ENCODE measurements around the gene AGER. TPM values are rescaled to one million over a fixed set of nuclear protein-coding genes. Genes with fewer than 3 reads are reported as not detected.

The AGER gene
- total RNA-seq, 1 donor from 2014 or later, result 20.2 TPM

- peak within 1 kb of the TSS; percentile 86 for H3K27ac Mint-ChIP-seq
- peak; percentile 55 for DNase-seq (ENCODE audit: low spot score)
- intact Hi-C loops (cut with micrococcal nuclease), result loop anchor here (1.0 kb wide), 6 partner anchors 22 to 106 kb away; partner anchors contain the start of genes AGPAT1 and FKBPL
- peak within 1 kb of the TSS; percentile 99 for H3K4me3 Mint-ChIP-seq
- H3K27me3 Mint-ChIP-seq (ENCODE audit: insufficient read depth), result peaks cover 36% of the 10 kb centered on the region
- peaks cover 40% of the 10 kb centered on the region for H3K4me1 Mint-ChIP-seq (ENCODE audit: low read depth)
- no peaks in the 10 kb centered on the region for H3K9me3 Mint-ChIP-seq
- H3K36me3 Mint-ChIP-seq (ENCODE audit: low read depth), result peaks cover 19% of the 10 kb centered on the region
These were observed 30.2 kb downstream of the AGER start, which contains the start of gene PPT2 for GRCh38 chr6:32153564-32154513. PPT2 (plus strand) TSS chr6:32154141; CDS start chr6:32154595, 454 bp downstream.

DNA sequence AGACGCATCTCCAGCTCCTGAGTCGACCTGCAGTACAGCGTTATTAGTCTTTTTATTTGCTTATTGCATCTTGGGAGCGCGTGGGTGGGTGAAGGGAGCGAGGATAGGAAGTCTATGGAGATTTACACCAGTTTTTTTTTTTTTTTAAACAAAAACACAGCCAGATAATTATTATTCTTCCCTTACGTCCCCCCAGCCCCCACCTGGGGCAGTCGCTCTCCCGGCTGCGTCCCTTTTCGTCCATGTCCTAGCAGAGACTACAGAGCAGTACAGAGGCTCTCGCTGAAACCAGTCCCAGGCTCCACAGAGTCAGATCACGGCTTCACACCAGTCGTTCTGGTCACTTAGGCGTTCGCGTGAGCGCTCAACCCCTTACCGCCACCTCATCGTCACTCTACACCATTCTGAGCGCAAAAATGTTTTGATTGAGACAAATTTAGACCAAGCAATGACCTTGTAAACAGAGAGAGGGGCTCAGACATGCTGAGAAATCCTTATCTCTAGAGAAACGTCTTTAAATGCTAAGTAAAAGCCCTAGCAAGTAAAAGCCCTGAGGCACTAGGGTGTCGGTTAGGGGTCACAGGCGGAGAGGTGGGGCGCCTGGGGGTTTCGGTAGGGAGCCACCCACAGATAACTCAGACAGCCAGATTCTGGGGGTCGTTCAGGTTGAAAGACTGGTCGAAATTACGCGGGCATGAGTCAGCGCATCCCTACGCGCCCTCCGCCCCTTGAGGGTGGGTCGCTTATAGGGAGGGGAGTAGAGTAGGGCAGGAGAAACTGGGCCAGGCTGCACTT, 31.1 kb downstream of the AGER start:
- Mint-ChIP-seq H3K4me3 (peak overlapping the region; percentile 69), H3K36me3 (ENCODE audit: low read depth) (peaks cover 13% of the 10 kb centered on the region), H3K4me1 (ENCODE audit: low read depth) (peaks cover 49% of the 10 kb centered on the region), H3K27ac (peak overlapping the region; percentile 67), H3K27me3 (ENCODE audit: insufficient read depth) (peaks cover 43% of the 10 kb centered on the region), H3K9me3 (no peaks in the 10 kb centered on the region)
- DNase-seq (ENCODE audit: low spot score), result no peak
- intact Hi-C loops (cut with micrococcal nuclease), result no loop called here

- Mint-ChIP-seq H3K27me3 (ENCODE audit: insufficient read depth) (peaks cover 46% of the 10 kb centered on the region), H3K4me3 (peak within 1 kb of the TSS; percentile 69)
- intact Hi-C loops (cut with micrococcal nuclease), result no loop called here
These were observed 31.9 kb downstream of the AGER start, which contains the start of gene PRRT1 for GRCh38 chr6:32151863-32152768. PRRT1 (minus strand) TSS chr6:32151939; CDS start chr6:32151827, 112 bp downstream.

GRCh38 chr6:32151181-32151862, 32.7 kb downstream of the AGER start:
- H3K27ac Mint-ChIP-seq, result no peak overlapping the region
- no peak for DNase-seq (ENCODE audit: low spot score)
- H3K27me3 Mint-ChIP-seq (ENCODE audit: insufficient read depth), result peaks cover 52% of the 10 kb centered on the region
- intact Hi-C loops (cut with micrococcal nuclease), result no loop called here
- peaks cover 55% of the 10 kb centered on the region for H3K4me1 Mint-ChIP-seq (ENCODE audit: low read depth)
- peaks cover 6% of the 10 kb centered on the region for H3K36me3 Mint-ChIP-seq (ENCODE audit: low read depth)
- peak overlapping the region; percentile 34 for H3K4me3 Mint-ChIP-seq
- H3K9me3 Mint-ChIP-seq, result no peaks in the 10 kb centered on the region

More at GRCh38 chr6:32151863-32152768, 31.9 kb downstream of the AGER start, which contains the start of gene PRRT1:
- no peaks in the 10 kb centered on the region for H3K9me3 Mint-ChIP-seq
- H3K36me3 Mint-ChIP-seq (ENCODE audit: low read depth), result peaks cover 6% of the 10 kb centered on the region
- H3K4me1 Mint-ChIP-seq (ENCODE audit: low read depth), result peaks cover 55% of the 10 kb centered on the region
- no peak for DNase-seq (ENCODE audit: low spot score)
- H3K27ac Mint-ChIP-seq, result peak within 1 kb of the TSS; percentile 40

DNA sequence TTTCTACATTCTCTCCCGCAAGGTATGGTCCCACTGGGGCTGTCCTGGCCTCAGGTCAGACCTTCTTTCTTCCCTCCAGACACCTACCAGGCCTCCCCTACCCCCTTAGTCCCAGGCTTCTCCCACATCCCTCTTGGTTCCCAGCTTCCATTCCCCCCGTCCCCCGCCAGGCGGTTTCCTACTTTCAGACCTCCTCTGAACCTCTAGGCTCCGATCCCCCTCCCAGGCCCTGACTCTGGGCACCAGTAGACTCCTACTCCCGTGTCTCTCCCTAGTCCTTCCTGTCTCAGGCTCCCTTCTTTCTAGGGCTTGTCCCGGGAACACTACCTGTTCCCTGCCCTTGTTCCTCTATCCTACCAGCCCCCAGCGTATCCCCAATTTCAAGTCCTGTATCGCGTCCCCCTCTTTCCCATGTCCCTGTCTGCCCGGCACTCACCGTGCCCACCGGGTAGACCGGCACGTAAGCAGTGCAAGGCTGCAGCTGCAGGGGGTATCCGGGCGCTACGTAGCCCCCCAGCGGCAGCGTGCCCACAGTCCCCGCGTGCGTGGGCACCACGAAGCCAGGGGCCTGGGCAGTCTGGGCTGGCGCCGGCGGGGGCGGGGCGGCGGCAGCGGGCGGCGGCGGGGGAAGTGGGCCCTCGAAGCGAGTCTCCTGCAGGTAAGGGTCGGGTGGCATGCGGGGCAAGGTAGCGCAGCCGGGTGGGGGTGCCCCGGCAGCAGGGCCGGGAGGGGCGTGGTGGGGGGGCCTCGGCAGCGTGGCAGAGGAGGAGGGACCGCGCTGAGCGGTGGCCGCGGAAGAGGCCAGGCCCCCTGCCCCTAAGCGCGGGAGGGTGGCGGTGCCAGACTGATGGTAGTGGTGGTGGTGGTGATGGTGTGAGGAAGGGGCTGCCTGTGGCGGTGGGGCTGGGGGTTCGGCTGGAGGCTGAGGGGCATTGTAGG, 33.9 kb downstream of the AGER start:
- intact Hi-C loops (cut with micrococcal nuclease), result no loop called here
- peak overlapping the region; percentile 30 for H3K27ac Mint-ChIP-seq
- no peaks in the 10 kb centered on the region for H3K9me3 Mint-ChIP-seq
- H3K4me3 Mint-ChIP-seq, result peak overlapping the region; percentile 28
- H3K4me1 Mint-ChIP-seq (ENCODE audit: low read depth), result peaks cover 51% of the 10 kb centered on the region
- peaks cover 4% of the 10 kb centered on the region for H3K36me3 Mint-ChIP-seq (ENCODE audit: low read depth)
- DNase-seq (ENCODE audit: low spot score), result no peak
- H3K27me3 Mint-ChIP-seq (ENCODE audit: insufficient read depth), result peaks cover 60% of the 10 kb centered on the region

DNA sequence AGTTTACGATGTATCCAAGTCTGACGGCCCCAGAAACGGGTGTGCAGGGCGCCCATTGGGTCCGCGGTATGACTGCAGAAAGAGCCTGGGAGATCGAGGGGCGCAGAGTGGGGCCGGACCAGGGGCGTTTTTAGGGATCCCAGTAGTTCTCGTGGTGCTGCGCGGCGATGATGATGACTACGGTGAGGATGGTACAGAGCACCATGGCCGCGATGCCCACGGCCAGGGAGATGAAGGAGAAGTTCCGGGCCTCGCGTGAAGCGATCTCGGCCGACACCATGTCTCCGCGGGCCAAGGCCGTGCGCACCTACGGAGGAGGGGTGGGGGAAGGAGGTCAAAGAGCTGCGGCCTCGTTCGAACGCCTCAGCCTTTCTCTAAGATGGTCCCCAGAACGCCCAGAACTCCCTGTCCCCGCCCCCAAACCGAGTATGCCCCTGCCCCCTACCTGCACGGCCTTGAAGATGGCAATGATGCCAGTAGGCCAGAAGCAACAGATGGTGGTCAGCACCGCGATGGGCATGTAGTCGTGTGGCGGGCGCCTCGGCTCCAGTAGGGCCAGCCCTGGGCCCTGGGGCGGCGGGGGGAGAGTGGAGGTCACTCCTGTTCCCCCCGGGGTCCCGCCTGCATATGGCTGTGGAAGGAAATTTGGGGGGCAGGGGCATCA, 34.8 kb downstream of the AGER start:
- Mint-ChIP-seq H3K4me3 (peak overlapping the region; percentile 84), H3K4me1 (ENCODE audit: low read depth) (peaks cover 41% of the 10 kb centered on the region), H3K9me3 (no peaks in the 10 kb centered on the region), H3K27me3 (ENCODE audit: insufficient read depth) (peaks cover 62% of the 10 kb centered on the region), H3K36me3 (ENCODE audit: low read depth) (peaks cover 3% of the 10 kb centered on the region), H3K27ac (peak overlapping the region; percentile 75)
- intact Hi-C loops (cut with micrococcal nuclease), result no loop called here
- DNase-seq (ENCODE audit: low spot score), result no peak

DNA sequence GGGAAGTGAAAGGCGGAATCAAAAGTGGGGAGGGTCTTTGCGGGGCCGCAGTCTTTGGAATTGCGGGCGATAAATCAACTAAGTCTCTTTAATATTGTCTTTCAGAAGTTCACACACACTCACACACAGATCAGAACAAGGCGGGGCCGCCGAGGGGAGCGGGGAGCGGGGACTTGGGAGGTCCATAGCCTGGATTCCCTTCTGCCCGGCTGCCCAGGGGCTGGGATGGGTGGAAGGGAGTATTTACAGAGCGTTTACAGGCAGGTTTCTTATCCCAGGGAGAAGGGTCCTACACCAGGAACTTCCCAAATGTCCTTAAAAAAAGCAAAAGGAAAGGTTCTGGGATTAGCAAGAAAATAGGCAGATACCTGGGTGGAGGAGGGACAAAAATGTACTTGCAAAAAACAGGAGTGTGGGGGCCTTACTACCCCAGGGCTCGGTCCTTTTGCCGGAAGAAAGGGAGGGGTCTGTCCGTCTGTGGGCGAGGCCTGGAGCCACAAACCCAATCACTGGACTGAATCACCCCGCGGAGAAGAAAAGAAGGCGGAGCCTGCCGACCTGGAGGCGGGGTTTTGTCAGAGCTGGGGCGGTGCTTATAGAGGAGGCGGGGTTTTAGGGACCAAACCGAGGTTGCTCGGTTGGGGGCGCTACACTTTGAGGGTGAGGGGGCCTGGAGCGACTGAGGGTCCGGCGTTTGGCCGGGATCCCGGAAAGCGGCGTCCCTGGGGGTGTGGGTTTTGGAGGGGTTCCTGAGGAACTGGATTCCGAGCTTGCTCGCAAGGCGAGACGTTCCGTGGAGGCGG, 35.6 kb downstream of the AGER start:
- H3K27ac Mint-ChIP-seq, result peak overlapping the region; percentile 75
- H3K9me3 Mint-ChIP-seq, result no peaks in the 10 kb centered on the region
- H3K27me3 Mint-ChIP-seq (ENCODE audit: insufficient read depth), result peaks cover 56% of the 10 kb centered on the region
- peaks cover 35% of the 10 kb centered on the region for H3K4me1 Mint-ChIP-seq (ENCODE audit: low read depth)
- peak overlapping the region; percentile 84 for H3K4me3 Mint-ChIP-seq
- peak; percentile 67 for DNase-seq (ENCODE audit: low spot score)
- intact Hi-C loops (cut with micrococcal nuclease), result loop anchor here (1.0 kb wide), 2 partner anchors 18 to 29 kb away; partner anchors contain the start of gene FKBPL
- peaks cover 3% of the 10 kb centered on the region for H3K36me3 Mint-ChIP-seq (ENCODE audit: low read depth)

- peaks cover 29% of the 10 kb centered on the region for H3K4me1 Mint-ChIP-seq (ENCODE audit: low read depth)
- peaks cover 3% of the 10 kb centered on the region for H3K36me3 Mint-ChIP-seq (ENCODE audit: low read depth)
- no peak overlapping the region for H3K27ac Mint-ChIP-seq
- no peak for DNase-seq (ENCODE audit: low spot score)
- no peak overlapping the region for H3K4me3 Mint-ChIP-seq
- H3K9me3 Mint-ChIP-seq, result no peaks in the 10 kb centered on the region
- peaks cover 51% of the 10 kb centered on the region for H3K27me3 Mint-ChIP-seq (ENCODE audit: insufficient read depth)
- intact Hi-C loops (cut with micrococcal nuclease), result loop anchor here (1.0 kb wide), 2 partner anchors 17 to 30 kb away; partner anchors contain the start of gene FKBPL
These were observed 36.5 kb downstream of the AGER start for GRCh38 chr6:32147401-32148132.

DNA sequence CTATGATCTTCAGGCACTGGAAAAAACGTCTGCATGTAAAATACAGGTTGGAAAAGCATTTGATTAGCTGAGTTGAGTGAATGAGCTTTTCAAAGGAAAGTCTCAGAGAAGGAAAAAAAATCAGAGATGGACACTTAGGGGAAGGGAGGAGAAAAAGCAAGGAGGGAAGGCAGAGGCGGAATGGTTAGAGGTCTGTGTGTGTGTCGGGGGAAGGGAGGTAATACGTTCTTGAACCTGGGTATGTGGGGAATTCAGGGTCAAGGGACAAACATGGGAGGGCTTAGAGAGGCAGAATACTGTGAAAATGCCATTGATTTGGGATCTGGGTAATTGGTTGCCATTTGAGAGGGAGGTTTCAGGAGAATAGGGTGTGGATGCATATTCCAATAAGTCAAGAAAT, 37.4 kb downstream of the AGER start:
- H3K27ac Mint-ChIP-seq, result no peak overlapping the region
- no peak overlapping the region for H3K4me3 Mint-ChIP-seq
- DNase-seq (ENCODE audit: low spot score), result no peak
- intact Hi-C loops (cut with micrococcal nuclease), result no loop called here
- H3K27me3 Mint-ChIP-seq (ENCODE audit: insufficient read depth), result peaks cover 47% of the 10 kb centered on the region
- no peaks in the 10 kb centered on the region for H3K9me3 Mint-ChIP-seq
- peaks cover 26% of the 10 kb centered on the region for H3K4me1 Mint-ChIP-seq (ENCODE audit: low read depth)
- peaks cover 3% of the 10 kb centered on the region for H3K36me3 Mint-ChIP-seq (ENCODE audit: low read depth)

Data from activated T-helper 1 cell treated with anti-CD3 and anti-CD28 coated beads, Interleukin-12 subunit alpha, Interleukin-12 subunit beta, Interleukin-2, Interleukin-4 antibody, amounts not matched to agents 30 ng/mL and 10 ng/mL and 1 ng/mL, durations not matched to agents 14 hours and 24 hours and 36 hours (primary cell).